ENCODE data around the gene AP5Z1. TPM values are rescaled to one million over a fixed set of nuclear protein-coding genes. Genes with fewer than 3 reads are reported as not detected.

The AP5Z1 gene
- total RNA-seq, 4 donors from 2014 or later, result 25.7 to 37.3 (median 31.5) TPM

DNA sequence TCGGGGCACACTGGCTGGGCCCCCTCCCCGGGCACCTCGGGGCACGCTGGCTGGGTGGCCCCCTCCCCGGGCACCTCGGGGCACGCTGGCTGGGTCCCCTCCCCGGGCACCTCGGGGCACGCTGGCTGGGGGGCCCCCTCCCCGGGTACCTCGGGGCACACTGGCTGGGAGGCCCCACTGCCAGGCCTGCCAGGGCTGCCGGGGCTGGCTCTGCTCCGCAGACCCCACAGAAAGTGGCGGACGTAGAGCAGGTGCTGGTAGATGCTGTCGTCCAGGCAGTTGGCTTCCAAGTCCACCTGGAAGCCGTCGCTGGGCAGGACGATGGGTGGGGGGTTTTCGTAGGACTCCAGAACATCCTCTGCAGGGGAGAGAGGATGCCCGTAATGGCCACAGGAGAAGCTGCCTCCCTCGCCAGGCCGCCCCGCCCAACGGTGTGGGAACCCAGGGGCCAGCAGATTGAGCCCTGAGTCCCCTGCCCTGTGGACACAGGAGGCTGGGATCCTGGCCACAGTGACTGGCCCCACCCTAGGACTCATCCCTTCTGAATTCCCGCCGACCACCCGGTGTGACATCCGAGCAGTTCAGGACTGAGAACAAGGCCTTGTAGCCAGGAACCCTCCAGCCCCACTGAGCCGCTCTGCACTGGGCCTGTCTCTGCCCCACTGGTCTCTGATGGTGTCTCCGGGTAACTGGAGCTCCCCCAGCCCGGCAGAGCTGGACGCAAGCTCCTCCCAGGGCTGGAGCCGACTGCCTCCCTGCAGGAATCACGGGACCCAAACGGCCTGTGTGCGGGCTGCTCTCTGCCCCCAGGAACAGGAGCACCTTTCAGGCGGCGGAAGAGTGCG, 28.2 kb downstream of the AP5Z1 start:
- TF ChIP-seq CTCF (IDR thresholded peaks at IDR 0.05) (no peak), EP300 (IDR thresholded peaks at IDR 0.05) (no peak), POLR2A (IDR thresholded peaks at IDR 0.05; ENCODE audit: low read depth) (no peak)
- WGBS, result 96% methylated on average over 4 of the region's 41 CpGs
- peaks cover 0 to 17% (median 11%) of the 10 kb centered on the region in 4 donors for H3K4me1 ChIP-seq
- no peak overlapping the region for H3K27ac ChIP-seq (replicated peaks in 1 of 4)
- peaks cover 0 to 39% (median 0%) of the 10 kb centered on the region in 4 donors for H3K27me3 ChIP-seq
- intact Hi-C loops (cut with DNase I), result no loop called here
- no peak for DNase-seq (ENCODE audit: extremely low spot score)
- H3K36me3 ChIP-seq, result peaks cover 0 to 11% (median 0%) of the 10 kb centered on the region in 4 donors
- H3K9me3 ChIP-seq, result no peaks in the 10 kb centered on the region
- H3K4me3 ChIP-seq, result no peak overlapping the region

DNA sequence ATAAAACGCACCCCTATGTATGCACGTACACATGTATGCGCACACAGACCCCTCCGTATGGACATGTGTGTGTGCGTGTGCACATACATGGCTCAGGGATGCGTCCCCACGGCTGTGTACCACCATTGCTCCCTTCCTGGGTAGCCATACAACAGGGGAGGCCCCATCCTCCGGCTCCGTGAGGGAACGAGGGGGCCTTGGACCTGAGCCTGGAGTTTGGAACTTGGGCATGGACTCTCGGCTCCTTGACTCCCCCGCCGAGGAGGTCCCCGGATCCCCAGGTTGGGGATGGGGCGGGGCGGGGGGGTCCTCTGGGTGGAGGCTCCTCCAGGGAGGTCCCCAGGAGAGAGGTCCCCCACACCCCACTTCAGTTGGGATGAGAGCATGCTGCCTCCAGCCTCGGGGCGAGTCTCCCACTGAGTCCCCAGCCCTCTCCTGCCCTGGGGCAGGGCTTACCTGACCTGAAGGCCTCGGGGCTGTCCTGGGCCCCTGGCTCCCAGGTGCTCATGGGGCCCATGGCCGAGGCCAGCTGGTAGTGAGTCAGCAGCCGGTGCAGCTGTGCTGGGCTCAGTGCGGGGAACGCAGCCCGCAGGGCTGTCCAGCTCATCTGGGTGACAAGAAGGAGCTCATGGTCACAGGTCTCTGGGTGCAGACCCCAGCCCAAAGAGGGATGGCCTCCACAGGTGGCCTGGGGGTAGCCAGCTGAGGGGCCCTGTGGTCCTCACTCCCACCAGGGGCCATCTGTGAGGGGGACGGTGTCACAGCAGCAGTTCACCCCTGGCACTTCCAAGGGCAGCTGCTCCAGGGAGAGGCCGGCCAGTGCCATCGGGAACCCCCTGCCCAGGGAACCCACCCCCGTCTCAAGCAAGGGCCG, 29.9 kb downstream of the AP5Z1 start:
- TF ChIP-seq POLR2AphosphoS5 (IDR thresholded peaks at IDR 0.05) (no peak), CTCF (IDR thresholded peaks at IDR 0.05) (no peak), POLR2A (IDR thresholded peaks at IDR 0.05; ENCODE audit: low read depth) (no peak), EP300 (IDR thresholded peaks at IDR 0.05) (no peak)
- peaks cover 0 to 6% (median 2%) of the 10 kb centered on the region in 4 donors for H3K4me1 ChIP-seq
- H3K9me3 ChIP-seq, result no peaks in the 10 kb centered on the region
- no peak overlapping the region for H3K27ac ChIP-seq (replicated peaks in 1 of 4)
- 93% methylated on average over 12 of the region's 29 CpGs for WGBS
- intact Hi-C loops (cut with DNase I), result no loop called here
- peaks cover 0 to 50% (median 0%) of the 10 kb centered on the region in 4 donors for H3K27me3 ChIP-seq
- peaks cover 0 to 11% (median 0%) of the 10 kb centered on the region in 4 donors for H3K36me3 ChIP-seq
- no peak for DNase-seq (ENCODE audit: extremely low spot score)
- H3K4me3 ChIP-seq, result no peak overlapping the region

DNA sequence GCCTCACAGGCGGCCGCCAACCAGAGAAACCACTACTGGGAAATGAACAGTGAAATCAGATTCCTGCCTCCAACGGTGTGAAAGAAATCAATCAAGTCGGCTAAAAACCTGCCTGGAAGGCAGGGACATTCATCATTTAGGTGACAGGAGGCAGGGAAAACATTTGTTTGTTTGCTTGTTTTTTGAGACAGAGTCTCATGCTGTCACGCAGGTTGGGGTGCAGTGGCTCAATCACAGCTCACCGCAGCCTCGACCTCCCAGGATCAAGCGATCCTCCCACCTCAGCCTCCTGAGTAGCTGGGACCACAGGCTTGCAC, 30.5 kb downstream of the AP5Z1 start:
- DNase-seq (ENCODE audit: extremely low spot score), result no peak
- Histone ChIP-seq H3K4me1 (peaks cover 0 to 6% (median 2%) of the 10 kb centered on the region in 4 donors), H3K9me3 (no peaks in the 10 kb centered on the region), H3K36me3 (peaks cover 0 to 16% (median 0%) of the 10 kb centered on the region in 4 donors), H3K4me3 (no peak overlapping the region), H3K27me3 (peaks cover 0 to 50% (median 0%) of the 10 kb centered on the region in 4 donors), H3K27ac (replicated peaks in 1 of 4) (no peak overlapping the region)
- 80% methylated on average over 6 of the region's 8 CpGs for WGBS
- TF ChIP-seq POLR2A (IDR thresholded peaks at IDR 0.05; ENCODE audit: low read depth) (no peak), EP300 (IDR thresholded peaks at IDR 0.05) (no peak), CTCF (IDR thresholded peaks at IDR 0.05) (no peak), POLR2AphosphoS5 (IDR thresholded peaks at IDR 0.05) (no peak)
- intact Hi-C loops (cut with DNase I), result no loop called here

DNA sequence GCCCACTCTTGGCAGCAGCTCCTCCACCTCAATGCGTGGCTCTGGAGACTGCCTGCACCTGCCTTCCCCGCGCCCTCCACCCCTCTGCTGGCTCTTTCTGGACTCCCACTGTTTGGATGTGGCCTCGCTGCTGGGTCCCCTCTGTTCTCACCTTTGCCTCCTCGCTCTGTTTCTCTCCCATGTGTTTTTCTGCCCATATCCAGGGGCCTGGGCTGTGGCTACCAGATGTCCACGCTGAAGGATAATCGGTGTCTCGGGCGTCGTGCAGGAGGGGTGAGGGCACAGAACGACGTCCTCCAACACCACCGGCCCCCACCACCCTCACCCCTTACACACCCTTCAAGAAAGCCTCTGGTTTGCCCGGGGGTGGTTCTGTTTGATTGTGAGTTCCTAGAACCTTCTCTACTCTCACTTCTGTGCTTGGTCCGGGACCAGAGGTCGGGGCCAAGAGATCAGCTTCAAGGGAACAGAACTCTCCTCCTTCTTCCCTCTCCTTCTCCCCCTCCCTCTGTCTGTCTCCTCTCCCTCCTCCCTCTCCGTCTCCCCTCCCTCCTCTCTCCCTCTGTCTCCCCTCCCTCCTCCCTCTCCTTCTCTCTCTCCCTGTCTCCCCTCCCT, 31.7 kb downstream of the AP5Z1 start:
- Histone ChIP-seq H3K4me3 (no peak overlapping the region), H3K9me3 (no peaks in the 10 kb centered on the region), H3K27me3 (peaks cover 0 to 48% (median 0%) of the 10 kb centered on the region in 4 donors), H3K4me1 (peaks cover 0 to 6% (median 2%) of the 10 kb centered on the region in 4 donors), H3K36me3 (peaks cover 0 to 16% (median 0%) of the 10 kb centered on the region in 4 donors), H3K27ac (replicated peaks in 1 of 4) (no peak overlapping the region)
- TF ChIP-seq POLR2AphosphoS5 (IDR thresholded peaks at IDR 0.05), result no peak
- TF ChIP-seq EP300 (IDR thresholded peaks at IDR 0.05), result no peak
- no peak for TF ChIP-seq CTCF (IDR thresholded peaks at IDR 0.05)
- no peak for TF ChIP-seq POLR2A (IDR thresholded peaks at IDR 0.05; ENCODE audit: low read depth)
- intact Hi-C loops (cut with DNase I), result no loop called here
- no peak for DNase-seq (ENCODE audit: extremely low spot score)
- 66% methylated on average over 17 of the region's 17 CpGs for WGBS

Measured in esophagus muscularis mucosa (tissue), 4 donors.